Ovary (tissue), 3 donors: ENCODE results near the gene CDC42BPA.
"Not testable (repeated sequence)": the region's sequence is repeated elsewhere in the genome, so short reads cannot be mapped to it uniquely, and the experiment has no call there.

ENCODE experiments used
- CTCF ChIP-seq, 3 donors: fragments of 450-650 bp in 2 of 3; fragments of 200-600 bp in 1 of 3; IDR thresholded peaks; one replicate each; pipeline versions ENCODE4 v1.5.1 to v1.8.0; 2016 to 2022; ENCODE audit warnings: antibody characterized with exemption in 3 of 3, mild to moderate bottlenecking in 1 of 3
- POLR2A ChIP-seq: fragments of 450-650 bp; IDR thresholded peaks from one replicate; pipeline ENCODE4 v1.6.1; 2017; ENCODE audit warnings: antibody characterized with exemption, mild to moderate bottlenecking, moderate library complexity
- donor health status: DM: no; HTN: no; CAD: no.

GRCh38 chr1:226999579-226999978 lies 318.7 kb downstream of the CDC42BPA start:
- not testable (repeated sequence) for TF ChIP-seq CTCF (IDR thresholded peaks at IDR 0.05); POLR2A
